Measurements from ENCODE around the gene KLHL2.
"Not testable (repeated sequence)": the region's sequence is repeated elsewhere in the genome, so short reads cannot be mapped to it uniquely, and the experiment has no call there.

The KLHL2 gene

GRCh38 chr4:165207431-165208220, at the start of gene KLHL2:
TSS of gene KLHL2 (plus strand) at chr4:165207561. CDS start at chr4:165207877, 316 bp downstream.
- Histone ChIP-seq H3K27me3 (ENCODE audit: control insufficient read depth in 1 of 2, insufficient read depth in 2 of 2, low read length in 2 of 2) (no peaks in the 10 kb centered on the region), H3K36me3 (ENCODE audit: insufficient read depth, low read length) (no peaks in the 10 kb centered on the region), H3K27ac (ENCODE audit: low read depth, low read length) (peak within 1 kb of the TSS; percentile 86), H3K9me3 (ENCODE audit: low read length) (no peaks in the 10 kb centered on the region), H3K9ac (ENCODE audit: low read length) (peak within 1 kb of the TSS; percentile 84), H3K4me3 (ENCODE audit: low read depth in 1 of 2, low read length in 2 of 2) (peak within 1 kb of the TSS; percentile 77 to 92), H3K4me1 (ENCODE audit: insufficient read depth, low read length) (peaks cover 20% of the 10 kb centered on the region)

- Histone ChIP-seq H3K9ac (ENCODE audit: low read length) (no peak overlapping the region), H3K9me3 (ENCODE audit: low read length) (no peaks in the 10 kb centered on the region), H3K27me3 (ENCODE audit: control insufficient read depth in 1 of 2, insufficient read depth in 2 of 2, low read length in 2 of 2) (no peaks in the 10 kb centered on the region), H3K36me3 (ENCODE audit: insufficient read depth, low read length) (no peaks in the 10 kb centered on the region), H3K27ac (ENCODE audit: low read depth, low read length) (no peak overlapping the region), H3K4me3 (ENCODE audit: low read depth in 1 of 2, low read length in 2 of 2) (no peak overlapping the region), H3K4me1 (ENCODE audit: insufficient read depth, low read length) (no peaks in the 10 kb centered on the region)
These were observed 48.6 kb upstream of the KLHL2 start for GRCh38 chr4:165158762-165159161.

- no peak overlapping the region for H3K4me3 ChIP-seq (ENCODE audit: low read depth in 1 of 2, low read length in 2 of 2)
- no peaks in the 10 kb centered on the region for H3K4me1 ChIP-seq (ENCODE audit: insufficient read depth, low read length)
- no peaks in the 10 kb centered on the region for H3K9me3 ChIP-seq (ENCODE audit: low read length)
- H3K27me3 ChIP-seq (ENCODE audit: control insufficient read depth in 1 of 2, insufficient read depth in 2 of 2, low read length in 2 of 2) = no peaks in the 10 kb centered on the region
- no peak overlapping the region for H3K9ac ChIP-seq (ENCODE audit: low read length)
- no peaks in the 10 kb centered on the region for H3K36me3 ChIP-seq (ENCODE audit: insufficient read depth, low read length)
- H3K27ac ChIP-seq (ENCODE audit: low read depth, low read length) = no peak overlapping the region
These were observed 43.1 kb upstream of the KLHL2 start for GRCh38 chr4:165164257-165164656.

- H3K4me3 ChIP-seq (ENCODE audit: low read depth in 1 of 2, low read length in 2 of 2); H3K9ac ChIP-seq (ENCODE audit: low read length); H3K27me3 ChIP-seq (ENCODE audit: control insufficient read depth in 1 of 2, insufficient read depth in 2 of 2, low read length in 2 of 2); H3K27ac ChIP-seq (ENCODE audit: low read depth, low read length); H3K4me1 ChIP-seq (ENCODE audit: insufficient read depth, low read length); H3K9me3 ChIP-seq (ENCODE audit: low read length); H3K36me3 ChIP-seq (ENCODE audit: insufficient read depth, low read length): not testable (repeated sequence)
These were observed 40.5 kb upstream of the KLHL2 start for GRCh38 chr4:165166872-165167271.

- Histone ChIP-seq H3K27ac (ENCODE audit: low read depth, low read length) (no peak overlapping the region), H3K9me3 (ENCODE audit: low read length) (no peaks in the 10 kb centered on the region), H3K9ac (ENCODE audit: low read length) (no peak overlapping the region), H3K4me1 (ENCODE audit: insufficient read depth, low read length) (no peaks in the 10 kb centered on the region), H3K27me3 (ENCODE audit: control insufficient read depth in 1 of 2, insufficient read depth in 2 of 2, low read length in 2 of 2) (no peaks in the 10 kb centered on the region), H3K36me3 (ENCODE audit: insufficient read depth, low read length) (no peaks in the 10 kb centered on the region), H3K4me3 (ENCODE audit: low read depth in 1 of 2, low read length in 2 of 2) (no peak overlapping the region)
These were observed 39.7 kb upstream of the KLHL2 start for GRCh38 chr4:165167650-165168049.

GRCh38 chr4:165170819-165171218, 36.5 kb upstream of the KLHL2 start:
- Histone ChIP-seq H3K4me1 (ENCODE audit: insufficient read depth, low read length) (no peaks in the 10 kb centered on the region), H3K27me3 (ENCODE audit: control insufficient read depth in 1 of 2, insufficient read depth in 2 of 2, low read length in 2 of 2) (no peaks in the 10 kb centered on the region), H3K27ac (ENCODE audit: low read depth, low read length) (no peak overlapping the region), H3K36me3 (ENCODE audit: insufficient read depth, low read length) (no peaks in the 10 kb centered on the region), H3K9ac (ENCODE audit: low read length) (no peak overlapping the region), H3K9me3 (ENCODE audit: low read length) (no peaks in the 10 kb centered on the region), H3K4me3 (ENCODE audit: low read depth in 1 of 2, low read length in 2 of 2) (no peak overlapping the region)

GRCh38 chr4:165175470-165175869, 31.9 kb upstream of the KLHL2 start:
- H3K36me3 ChIP-seq (ENCODE audit: insufficient read depth, low read length); H3K4me1 ChIP-seq (ENCODE audit: insufficient read depth, low read length); H3K9ac ChIP-seq (ENCODE audit: low read length); H3K27me3 ChIP-seq (ENCODE audit: control insufficient read depth in 1 of 2, insufficient read depth in 2 of 2, low read length in 2 of 2); H3K4me3 ChIP-seq (ENCODE audit: low read depth in 1 of 2, low read length in 2 of 2); H3K27ac ChIP-seq (ENCODE audit: low read depth, low read length); H3K9me3 ChIP-seq (ENCODE audit: low read length): not testable (repeated sequence)

GRCh38 chr4:165175879-165176278, 31.5 kb upstream of the KLHL2 start:
- no peak overlapping the region for H3K4me3 ChIP-seq (ENCODE audit: low read depth in 1 of 2, low read length in 2 of 2)
- no peak overlapping the region for H3K27ac ChIP-seq (ENCODE audit: low read depth, low read length)

GRCh38 chr4:165177725-165178666, 29.4 kb upstream of the KLHL2 start:
- Histone ChIP-seq H3K27me3 (ENCODE audit: control insufficient read depth in 1 of 2, insufficient read depth in 2 of 2, low read length in 2 of 2) (no peaks in the 10 kb centered on the region), H3K27ac (ENCODE audit: low read depth, low read length) (no peak overlapping the region)

More at GRCh38 chr4:165175879-165176278, 31.5 kb upstream of the KLHL2 start:
- Histone ChIP-seq H3K36me3 (ENCODE audit: insufficient read depth, low read length) (no peaks in the 10 kb centered on the region), H3K4me1 (ENCODE audit: insufficient read depth, low read length) (no peaks in the 10 kb centered on the region), H3K9ac (ENCODE audit: low read length) (no peak overlapping the region), H3K27me3 (ENCODE audit: control insufficient read depth in 1 of 2, insufficient read depth in 2 of 2, low read length in 2 of 2) (no peaks in the 10 kb centered on the region), H3K9me3 (ENCODE audit: low read length) (no peaks in the 10 kb centered on the region)

GRCh38 chr4:165184220-165184619, 23.1 kb upstream of the KLHL2 start:
- no peak overlapping the region for H3K27ac ChIP-seq (ENCODE audit: low read depth, low read length)
- H3K27me3 ChIP-seq (ENCODE audit: control insufficient read depth in 1 of 2, insufficient read depth in 2 of 2, low read length in 2 of 2) = no peaks in the 10 kb centered on the region
- no peaks in the 10 kb centered on the region for H3K4me1 ChIP-seq (ENCODE audit: insufficient read depth, low read length)

More at GRCh38 chr4:165177725-165178666, 29.4 kb upstream of the KLHL2 start:
- no peaks in the 10 kb centered on the region for H3K36me3 ChIP-seq (ENCODE audit: insufficient read depth, low read length)
- H3K4me1 ChIP-seq (ENCODE audit: insufficient read depth, low read length) = no peaks in the 10 kb centered on the region
- no peaks in the 10 kb centered on the region for H3K9me3 ChIP-seq (ENCODE audit: low read length)
- no peak overlapping the region for H3K9ac ChIP-seq (ENCODE audit: low read length)
- H3K4me3 ChIP-seq (ENCODE audit: low read depth in 1 of 2, low read length in 2 of 2) = no peak overlapping the region

GRCh38 chr4:165184998-165185397, 22.4 kb upstream of the KLHL2 start:
- H3K4me3 ChIP-seq (ENCODE audit: low read depth in 1 of 2, low read length in 2 of 2); H3K4me1 ChIP-seq (ENCODE audit: insufficient read depth, low read length); H3K36me3 ChIP-seq (ENCODE audit: insufficient read depth, low read length); H3K9me3 ChIP-seq (ENCODE audit: low read length); H3K27me3 ChIP-seq (ENCODE audit: control insufficient read depth in 1 of 2, insufficient read depth in 2 of 2, low read length in 2 of 2); H3K27ac ChIP-seq (ENCODE audit: low read depth, low read length); H3K9ac ChIP-seq (ENCODE audit: low read length): not testable (repeated sequence)

More at GRCh38 chr4:165184220-165184619, 23.1 kb upstream of the KLHL2 start:
- no peaks in the 10 kb centered on the region for H3K36me3 ChIP-seq (ENCODE audit: insufficient read depth, low read length)
- no peak overlapping the region for H3K9ac ChIP-seq (ENCODE audit: low read length)
- H3K4me3 ChIP-seq (ENCODE audit: low read depth in 1 of 2, low read length in 2 of 2) = no peak overlapping the region
- H3K9me3 ChIP-seq (ENCODE audit: low read length) = no peaks in the 10 kb centered on the region

Data from muscle layer of colon (tissue), 2 donors.